ENCODE measurements around the gene TPMT.

The TPMT gene

GRCh38 chr6:18154507-18155149 lies at the start of gene TPMT:
TPMT (minus strand) TSS chr6:18155077; CDS start chr6:18149127, 5,950 bp downstream.
- TF ChIP-seq, protein P1, sequence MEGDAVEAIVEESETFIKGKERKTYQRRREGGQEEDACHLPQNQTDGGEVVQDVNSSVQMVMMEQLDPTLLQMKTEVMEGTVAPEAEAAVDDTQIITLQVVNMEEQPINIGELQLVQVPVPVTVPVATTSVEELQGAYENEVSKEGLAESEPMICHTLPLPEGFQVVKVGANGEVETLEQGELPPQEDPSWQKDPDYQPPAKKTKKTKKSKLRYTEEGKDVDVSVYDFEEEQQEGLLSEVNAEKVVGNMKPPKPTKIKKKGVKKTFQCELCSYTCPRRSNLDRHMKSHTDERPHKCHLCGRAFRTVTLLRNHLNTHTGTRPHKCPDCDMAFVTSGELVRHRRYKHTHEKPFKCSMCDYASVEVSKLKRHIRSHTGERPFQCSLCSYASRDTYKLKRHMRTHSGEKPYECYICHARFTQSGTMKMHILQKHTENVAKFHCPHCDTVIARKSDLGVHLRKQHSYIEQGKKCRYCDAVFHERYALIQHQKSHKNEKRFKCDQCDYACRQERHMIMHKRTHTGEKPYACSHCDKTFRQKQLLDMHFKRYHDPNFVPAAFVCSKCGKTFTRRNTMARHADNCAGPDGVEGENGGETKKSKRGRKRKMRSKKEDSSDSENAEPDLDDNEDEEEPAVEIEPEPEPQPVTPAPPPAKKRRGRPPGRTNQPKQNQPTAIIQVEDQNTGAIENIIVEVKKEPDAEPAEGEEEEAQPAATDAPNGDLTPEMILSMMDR (IDR thresholded peaks at IDR 0.05) = no peak
- Histone ChIP-seq H3K9me3 (ENCODE audit: control insufficient read depth, low read length) (no peaks in the 10 kb centered on the region), H3K4me3 (ENCODE audit: low read depth, low read length) (peak within 1 kb of the TSS; percentile 80), H3K27me3 (ENCODE audit: control insufficient read depth, insufficient read depth, low read length) (no peaks in the 10 kb centered on the region), H2AFZ (peak within 1 kb of the TSS; percentile 96), H3K4me2 (ENCODE audit: low read length) (peak within 1 kb of the TSS; percentile 64), H3K79me2 (no peaks in the 10 kb centered on the region), H3K27ac (peak within 1 kb of the TSS; percentile 66), H3K4me1 (peaks cover 14% of the 10 kb centered on the region), H3K9ac (no peak within 1 kb of the TSS), H3K36me3 (ENCODE audit: control insufficient read depth, insufficient read depth, low read length) (no peaks in the 10 kb centered on the region)

DNA sequence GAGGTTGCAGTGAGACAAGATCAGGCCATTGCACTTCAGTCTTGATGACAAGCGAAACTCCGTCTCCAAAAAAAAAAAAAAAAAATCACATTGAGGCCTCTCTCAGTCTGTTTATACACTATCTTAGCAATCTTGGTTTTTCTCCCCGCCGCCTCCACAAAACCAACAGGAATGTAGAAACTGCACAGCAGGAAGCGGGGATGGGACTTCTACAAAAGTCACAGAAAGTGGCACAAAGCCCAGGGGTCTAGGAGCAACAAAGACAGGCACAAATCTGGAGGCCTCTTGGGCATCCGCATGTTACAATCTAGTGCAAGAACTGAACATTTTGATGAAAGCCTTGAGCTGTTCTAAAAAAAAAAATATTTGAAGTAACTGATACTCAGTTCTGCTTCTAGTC lies 48.9 kb upstream of the TPMT start:
- no peak overlapping the region for H3K9ac ChIP-seq
- TF ChIP-seq, protein P1 (IDR thresholded peaks at IDR 0.05) = no peak
- H3K4me3 ChIP-seq (ENCODE audit: low read depth, low read length) = no peak overlapping the region
- H2AFZ ChIP-seq = no peak overlapping the region
- no peaks in the 10 kb centered on the region for H3K79me2 ChIP-seq
- no peak overlapping the region for H3K27ac ChIP-seq
- no peaks in the 10 kb centered on the region for H3K4me1 ChIP-seq
- no peaks in the 10 kb centered on the region for H3K9me3 ChIP-seq (ENCODE audit: control insufficient read depth, low read length)
- no peaks in the 10 kb centered on the region for H3K36me3 ChIP-seq (ENCODE audit: control insufficient read depth, insufficient read depth, low read length)
- H3K27me3 ChIP-seq (ENCODE audit: control insufficient read depth, insufficient read depth, low read length) = no peaks in the 10 kb centered on the region
- no peak overlapping the region for H3K4me2 ChIP-seq (ENCODE audit: low read length)

DNA sequence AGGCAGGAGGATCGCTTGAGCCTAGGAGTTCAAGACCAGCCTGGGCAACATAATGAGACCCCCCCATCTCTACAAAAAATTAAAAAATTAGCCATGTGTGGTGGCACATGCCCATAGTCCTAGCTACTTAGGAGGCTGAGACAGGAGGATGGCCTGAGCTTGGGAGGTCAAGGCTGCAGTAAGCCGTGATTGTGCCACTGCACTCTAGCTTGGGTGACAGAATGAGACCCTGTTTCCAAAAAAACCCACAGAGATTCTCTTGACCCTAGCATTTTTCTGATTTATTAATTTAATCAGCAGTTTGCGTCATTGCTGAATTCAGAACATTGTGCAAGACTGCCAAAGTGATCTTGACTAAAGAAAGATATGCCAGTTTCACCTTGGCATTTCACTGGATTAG lies 37.1 kb upstream of the TPMT start:
- Histone ChIP-seq H3K9me3 (ENCODE audit: control insufficient read depth, low read length) (no peaks in the 10 kb centered on the region), H2AFZ (no peak overlapping the region), H3K27me3 (ENCODE audit: control insufficient read depth, insufficient read depth, low read length) (no peaks in the 10 kb centered on the region), H3K79me2 (no peaks in the 10 kb centered on the region), H3K9ac (no peak overlapping the region), H3K36me3 (ENCODE audit: control insufficient read depth, insufficient read depth, low read length) (no peaks in the 10 kb centered on the region), H3K4me3 (ENCODE audit: low read depth, low read length) (no peak overlapping the region), H3K4me2 (ENCODE audit: low read length) (no peak overlapping the region), H3K27ac (no peak overlapping the region), H3K4me1 (no peaks in the 10 kb centered on the region)
- TF ChIP-seq, protein P1 (IDR thresholded peaks at IDR 0.05) = no peak

- H3K9me3 ChIP-seq (ENCODE audit: control insufficient read depth, low read length) = no peaks in the 10 kb centered on the region
- H2AFZ ChIP-seq = no peak overlapping the region
- H3K27ac ChIP-seq = no peak overlapping the region
- TF ChIP-seq, protein P1 (IDR thresholded peaks at IDR 0.05) = no peak
- H3K4me2 ChIP-seq (ENCODE audit: low read length) = no peak overlapping the region
- H3K4me3 ChIP-seq (ENCODE audit: low read depth, low read length) = no peak overlapping the region
- H3K36me3 ChIP-seq (ENCODE audit: control insufficient read depth, insufficient read depth, low read length) = no peaks in the 10 kb centered on the region
- H3K9ac ChIP-seq = no peak overlapping the region
- H3K27me3 ChIP-seq (ENCODE audit: control insufficient read depth, insufficient read depth, low read length) = no peaks in the 10 kb centered on the region
- H3K4me1 ChIP-seq = peaks cover 2% of the 10 kb centered on the region
- no peaks in the 10 kb centered on the region for H3K79me2 ChIP-seq
These were observed 34.3 kb upstream of the TPMT start for GRCh38 chr6:18189196-18189595.

GRCh38 chr6:18187701-18188100 lies 32.8 kb upstream of the TPMT start:
- TF ChIP-seq, protein P1 (IDR thresholded peaks at IDR 0.05) = no peak
- H3K4me1 ChIP-seq = peaks cover 2% of the 10 kb centered on the region
- no peaks in the 10 kb centered on the region for H3K9me3 ChIP-seq (ENCODE audit: control insufficient read depth, low read length)
- no peaks in the 10 kb centered on the region for H3K27me3 ChIP-seq (ENCODE audit: control insufficient read depth, insufficient read depth, low read length)
- no peak overlapping the region for H3K4me3 ChIP-seq (ENCODE audit: low read depth, low read length)
- H3K27ac ChIP-seq = no peak overlapping the region
- H2AFZ ChIP-seq = no peak overlapping the region
- no peaks in the 10 kb centered on the region for H3K36me3 ChIP-seq (ENCODE audit: control insufficient read depth, insufficient read depth, low read length)
- no peak overlapping the region for H3K9ac ChIP-seq
- no peaks in the 10 kb centered on the region for H3K79me2 ChIP-seq
- H3K4me2 ChIP-seq (ENCODE audit: low read length) = no peak overlapping the region
